Astrocyte (in vitro differentiated cells and primary cell): ENCODE measurements around the gene TFAP2D. TPM values are rescaled to one million over a fixed set of nuclear protein-coding genes. Genes with fewer than 3 reads are reported as not detected.

ENCODE experiments used
- DNase-seq: peaks from one replicate; pipeline ENCODE4 v3.0.0-alpha.2; 2010; ENCODE audit warnings: low read depth
- FAIRE-seq: peaks from 2 replicates; lab custom pipeline; 2011; peaks lifted over from hg19 to GRCh38; lab: Jason Lieb, UNC
- H2AFZ ChIP-seq: 2 replicates; pipeline ENCODE4 v1.6.0; 2012; ENCODE audit warnings: low read depth, low read length, inconsistent platforms
- H3K27ac ChIP-seq: 2 replicates; pipeline ENCODE4 v1.5.1; 2011; ENCODE audit warnings: low read depth, low read length, inconsistent platforms
- H3K27me3 ChIP-seq: 2 replicates; pipeline ENCODE4 v1.6.0; 2011; ENCODE audit warnings: low read length, inconsistent platforms; ENCODE audit not compliant: insufficient read depth
- H3K36me3 ChIP-seq: 2 replicates; pipeline ENCODE4 v1.5.1; 2011; ENCODE audit warnings: low read length, inconsistent platforms; ENCODE audit not compliant: insufficient read depth
- H3K4me1 ChIP-seq: 2 replicates; pipeline ENCODE4 v1.5.1; 2011; ENCODE audit warnings: low read length, inconsistent platforms; ENCODE audit not compliant: insufficient read depth
- H3K4me2 ChIP-seq: 2 replicates; pipeline ENCODE4 v1.6.0; 2012; ENCODE audit warnings: low read length, inconsistent platforms
- H3K4me3 ChIP-seq: 2 replicates; pipeline ENCODE4 v1.5.1; 2011; ENCODE audit warnings: low read depth, mild to moderate bottlenecking, low read length, inconsistent platforms; ENCODE audit not compliant: insufficient read depth
- H3K79me2 ChIP-seq: 2 replicates; pipeline ENCODE4 v1.6.0; 2012; ENCODE audit warnings: mild to moderate bottlenecking, low read length, inconsistent platforms; ENCODE audit not compliant: insufficient read depth
- H3K9ac ChIP-seq: 2 replicates; pipeline ENCODE4 v1.6.0; 2012; ENCODE audit warnings: mild to moderate bottlenecking, low read length, inconsistent platforms
- H3K9me3 ChIP-seq: 2 replicates; pipeline ENCODE4 v1.5.1; 2012; ENCODE audit warnings: low read depth, mild to moderate bottlenecking, low read length, inconsistent platforms; ENCODE audit not compliant: insufficient read depth
- H4K20me1 ChIP-seq: 2 replicates; pipeline ENCODE4 v1.6.0; 2012; ENCODE audit warnings: low read length, inconsistent platforms; ENCODE audit not compliant: insufficient read depth
- H3K27ac Mint-ChIP-seq: one replicate; pipeline ENCODE4 v1.8.0; 2021; ENCODE audit warnings: mild to moderate bottlenecking, mixed read lengths; ENCODE audit not compliant: unreplicated experiment
- H3K27me3 Mint-ChIP-seq: one replicate; pipeline ENCODE4 v1.8.0; 2021; ENCODE audit warnings: low read depth, mixed read lengths; ENCODE audit not compliant: unreplicated experiment
- H3K36me3 Mint-ChIP-seq: one replicate; pipeline ENCODE4 v1.8.0; 2021; ENCODE audit warnings: low read depth, mixed read lengths; ENCODE audit not compliant: unreplicated experiment
- H3K4me1 Mint-ChIP-seq: one replicate; pipeline ENCODE4 v1.8.0; 2021; ENCODE audit warnings: low read depth, mixed read lengths; ENCODE audit not compliant: unreplicated experiment
- H3K4me3 Mint-ChIP-seq: one replicate; pipeline ENCODE4 v1.8.0; 2021; ENCODE audit warnings: mild to moderate bottlenecking, moderate library complexity, mixed read lengths; ENCODE audit not compliant: unreplicated experiment
- H3K9me3 Mint-ChIP-seq: one replicate; pipeline ENCODE4 v1.8.0; 2021; ENCODE audit warnings: mild to moderate bottlenecking, mixed read lengths; ENCODE audit not compliant: unreplicated experiment
- CTCF ChIP-seq: IDR thresholded peaks from 2 replicates; pipeline ENCODE4 v1.5.1; 2011; ENCODE audit warnings: low read depth, mild to moderate bottlenecking, inconsistent platforms, low read length, moderate library complexity; ENCODE audit not compliant: insufficient read depth
- EZH2 ChIP-seq: IDR thresholded peaks from 2 replicates; pipeline ENCODE4 v1.6.1; 2012; ENCODE audit warnings: mild to moderate bottlenecking, low read length, inconsistent platforms; ENCODE audit not compliant: insufficient read depth
- total RNA-seq: library from RNA; stranded (reverse); gene quantifications from 2 replicates; pipeline ENCODE4 v1.2.1, GENCODE V29; 2021

The TFAP2D gene
- total RNA-seq, 1 donor from 2014 or later = not detected

- H3K4me2 ChIP-seq = no peak overlapping the region
- no peaks in the 10 kb centered on the region for H3K4me1 Mint-ChIP-seq
- no peak for TF ChIP-seq EZH2
- no peak for TF ChIP-seq CTCF
- no peak overlapping the region for H2AFZ ChIP-seq
- H3K79me2 ChIP-seq = no peaks in the 10 kb centered on the region
- no peaks in the 10 kb centered on the region for H4K20me1 ChIP-seq
- H3K27ac Mint-ChIP-seq = no peak overlapping the region
- no peak overlapping the region for H3K27ac ChIP-seq
- H3K4me3 Mint-ChIP-seq = no peak overlapping the region
- H3K4me3 ChIP-seq = no peak overlapping the region
- DNase-seq = no peak
- H3K36me3 ChIP-seq = no peaks in the 10 kb centered on the region
- H3K9me3 Mint-ChIP-seq = peaks cover 24% of the 10 kb centered on the region
- H3K36me3 Mint-ChIP-seq = no peaks in the 10 kb centered on the region
- no peak overlapping the region for H3K9ac ChIP-seq
- peaks cover 10% of the 10 kb centered on the region for H3K27me3 ChIP-seq
- no peaks in the 10 kb centered on the region for H3K9me3 ChIP-seq
- no peaks in the 10 kb centered on the region for H3K4me1 ChIP-seq
- H3K27me3 Mint-ChIP-seq = peaks cover 99% of the 10 kb centered on the region
- FAIRE-seq = no peak
Measured at GRCh38 chr6:50722829-50723554, 9.7 kb downstream of the TFAP2D start.

DNA sequence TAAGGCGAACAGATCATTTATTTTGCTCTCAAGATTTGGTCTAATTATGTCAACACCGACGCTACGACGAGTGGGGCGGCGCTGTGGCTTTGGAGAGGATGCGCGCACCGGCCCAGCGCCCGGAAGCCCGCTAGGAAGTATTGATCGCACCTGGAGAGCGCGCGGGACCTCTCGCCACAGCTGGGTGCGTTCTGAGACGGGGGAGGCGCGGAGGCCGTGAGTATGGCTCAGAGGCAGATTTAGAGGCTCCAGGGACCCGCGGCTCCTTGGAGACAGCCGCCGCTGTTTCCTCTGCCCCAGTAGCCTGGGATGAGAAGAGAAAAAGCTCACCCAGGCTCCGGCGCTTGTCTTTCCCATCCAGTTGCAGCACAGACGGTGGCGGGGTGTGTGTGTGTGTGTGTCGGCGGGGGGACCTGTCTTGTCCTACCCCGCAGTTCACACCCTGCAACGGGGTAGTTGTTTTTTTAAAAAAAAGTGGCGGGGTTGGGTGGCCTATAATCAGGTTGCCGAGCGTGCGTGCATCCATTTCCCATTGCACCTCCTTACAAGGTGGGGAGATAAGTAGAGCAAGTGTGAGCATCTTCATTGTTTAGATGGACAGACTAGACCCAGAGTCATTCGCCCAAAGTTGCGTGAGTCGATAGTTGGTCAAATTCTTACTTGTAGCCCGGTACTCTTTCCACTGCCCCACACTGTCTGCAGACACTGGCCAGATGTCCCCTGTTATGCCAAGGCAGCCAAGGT, 11.2 kb downstream of the TFAP2D start:
- no peaks in the 10 kb centered on the region for H3K4me1 Mint-ChIP-seq
- Histone ChIP-seq H3K36me3 (no peaks in the 10 kb centered on the region), H4K20me1 (no peaks in the 10 kb centered on the region), H2AFZ (no peak overlapping the region), H3K9ac (no peak overlapping the region), H3K4me1 (no peaks in the 10 kb centered on the region), H3K79me2 (no peaks in the 10 kb centered on the region), H3K4me3 (no peak overlapping the region), H3K27me3 (peaks cover 8% of the 10 kb centered on the region), H3K27ac (no peak overlapping the region), H3K4me2 (no peak overlapping the region), H3K9me3 (no peaks in the 10 kb centered on the region)
- FAIRE-seq = no peak
- peaks cover 94% of the 10 kb centered on the region for H3K27me3 Mint-ChIP-seq
- peak overlapping the region; percentile 24 for H3K4me3 Mint-ChIP-seq
- no peaks in the 10 kb centered on the region for H3K36me3 Mint-ChIP-seq
- peaks cover 20% of the 10 kb centered on the region for H3K9me3 Mint-ChIP-seq
- TF ChIP-seq CTCF (no peak), EZH2 (no peak)
- no peak for DNase-seq
- no peak overlapping the region for H3K27ac Mint-ChIP-seq
